H1 (cell line): ENCODE results near the gene OS9. TPM values are rescaled to one million over a fixed set of nuclear protein-coding genes. Genes with fewer than 3 reads are reported as not detected.
A peak's percentile ranks its signal among the peaks of the same experiment; 100 is the strongest.

Source experiments
- CTCF ChIA-PET: fragments of 300-600 bp; sonication (Branson Sonifier 250); formaldehyde crosslinking; loops from one replicate; lab custom pipeline; 2021; ENCODE audit not compliant: partially characterized antibody; lab: Charles Lee
- POLR2A ChIA-PET: fragments of 300-600 bp; sonication (Branson Sonifier 250); formaldehyde crosslinking; loops from one replicate; lab custom pipeline; 2021; ENCODE audit warnings: inconsistent platforms; ENCODE audit not compliant: partially characterized antibody; lab: Charles Lee
- DNase-seq, 2 experiments: peaks; one replicate each; pipeline versions ENCODE4 v3.0.0 to v3.0.0-alpha.2; 2010 to 2022; ENCODE audit warnings: low spot score in 2 of 2, low read depth in 1 of 2, mixed read lengths in 1 of 2
- FAIRE-seq: peaks from 2 replicates; lab custom pipeline; 2011; peaks lifted over from hg19 to GRCh38; lab: Jason Lieb, UNC
- H2AFZ ChIP-seq: 2 replicates; pipeline ENCODE4 v1.8.1; 2012; ENCODE audit warnings: low read length, inconsistent platforms
- H2AK5ac ChIP-seq: 2 replicates; pipeline ENCODE4 v1.6.1; 2013; ENCODE audit warnings: low read depth, low read length
- H2BK120ac ChIP-seq: replicated peaks from 2 replicates; pipeline ENCODE3; 2013; ENCODE audit warnings: low read depth, low read length, inconsistent platforms
- H2BK12ac ChIP-seq: 2 replicates; pipeline ENCODE4 v1.6.1; 2013; ENCODE audit warnings: low read depth, low read length
- H2BK15ac ChIP-seq: 2 replicates; pipeline ENCODE4 v1.6.1; 2013; ENCODE audit warnings: low read length
- H2BK20ac ChIP-seq: 2 replicates; pipeline ENCODE4 v1.6.1; 2013; ENCODE audit warnings: low read length
- H2BK5ac ChIP-seq: 2 replicates; pipeline ENCODE4 v1.6.1; 2013; ENCODE audit warnings: low read depth, low read length
- H3K14ac ChIP-seq: 2 replicates; pipeline ENCODE4 v1.6.1; 2013; ENCODE audit warnings: inconsistent platforms; ENCODE audit not compliant: insufficient read length
- H3K18ac ChIP-seq: 2 replicates; pipeline ENCODE4 v1.6.1; 2013; ENCODE audit warnings: low read length; ENCODE audit errors: extremely low read depth
- H3K23ac ChIP-seq: 2 replicates; pipeline ENCODE4 v1.6.1; 2013; ENCODE audit warnings: inconsistent platforms; ENCODE audit not compliant: insufficient read length
- H3K23me2 ChIP-seq: 2 replicates; pipeline ENCODE4 v1.6.1; 2013; ENCODE audit warnings: low read depth, low read length
- H3K27ac ChIP-seq: 2 replicates; pipeline ENCODE4 v1.6.1; 2011; ENCODE audit warnings: low read depth, low read length, inconsistent platforms
- H3K27me3 ChIP-seq, 4 experiments: replicated peaks in 1 of 4; 1 replicate in 1 of 4; 2 replicates in 3 of 4; pipeline versions ENCODE4 v1.6.1 to v1.8.1; 2011 to 2013; ENCODE audit warnings: low read length in 3 of 4, mild to moderate bottlenecking in 3 of 4, inconsistent platforms in 2 of 4, mixed read lengths in 2 of 4, moderate library complexity in 1 of 4; ENCODE audit not compliant: control insufficient read depth in 3 of 4, insufficient read depth in 3 of 4; ENCODE audit errors: extremely low read depth in 1 of 4
- H3K36me3 ChIP-seq, 4 experiments: 2 replicates each; pipeline versions ENCODE4 v1.6.1 to v1.8.1; 2011 to 2013; ENCODE audit warnings: mild to moderate bottlenecking in 4 of 4, low read length in 3 of 4, moderate library complexity in 2 of 4, control low read depth in 1 of 4, inconsistent platforms in 1 of 4; ENCODE audit not compliant: insufficient read depth in 4 of 4, control insufficient read depth in 2 of 4
- H3K4ac ChIP-seq: replicated peaks from 2 replicates; pipeline ENCODE3; 2013; ENCODE audit warnings: low read length, low read depth, mixed read lengths, inconsistent platforms; ENCODE audit not compliant: insufficient read length
- H3K4me1 ChIP-seq, 4 experiments: replicated peaks in 1 of 4; 1 replicate in 1 of 4; 2 replicates in 3 of 4; pipeline versions ENCODE4 v1.6.1 to v1.8.1; 2011 to 2013; ENCODE audit warnings: low read length in 3 of 4, inconsistent platforms in 2 of 4, mixed read lengths in 1 of 4; ENCODE audit not compliant: insufficient read depth in 4 of 4, control insufficient read depth in 3 of 4
- H3K4me2 ChIP-seq, 2 experiments: 2 replicates each; pipeline versions ENCODE4 v1.6.1 to v1.8.1; 2011 to 2013; ENCODE audit warnings: low read depth in 2 of 2, low read length in 2 of 2, control low read depth in 1 of 2, inconsistent platforms in 1 of 2, mild to moderate bottlenecking in 1 of 2; ENCODE audit not compliant: insufficient read depth in 1 of 2
- H3K4me3 ChIP-seq, 4 experiments: fragments of 200-600, 300-600 bp in 1 of 4; sonication (generic), shearing (Covaris generic), sonication (Bioruptor Twin) in 1 of 4; 2 replicates each; pipeline versions ENCODE4 v1.5.1 to v1.8.1; 2011 to 2016; ENCODE audit warnings: low read length in 4 of 4, low read depth in 3 of 4, control low read depth in 2 of 4, inconsistent platforms in 2 of 4, mild to moderate bottlenecking in 2 of 4, mixed read lengths in 1 of 4, moderate library complexity in 1 of 4; ENCODE audit not compliant: insufficient read depth in 2 of 4; ENCODE audit errors: extremely low read depth in 1 of 4
- H3K56ac ChIP-seq: replicated peaks from 2 replicates; pipeline ENCODE3; 2013; ENCODE audit warnings: low read depth, mild to moderate bottlenecking, mixed read lengths, low read length, inconsistent platforms; ENCODE audit not compliant: insufficient read length
- H3K79me1 ChIP-seq: 2 replicates; pipeline ENCODE4 v1.6.1; 2013; ENCODE audit warnings: low read depth, low read length, control low read depth
- H3K79me2 ChIP-seq, 2 experiments: 2 replicates each; pipeline versions ENCODE4 v1.6.1 to v1.8.1; 2012 to 2013; ENCODE audit warnings: low read length in 2 of 2, mild to moderate bottlenecking in 2 of 2, inconsistent platforms in 1 of 2; ENCODE audit not compliant: insufficient read depth in 2 of 2, control insufficient read depth in 1 of 2
- H3K9ac ChIP-seq, 4 experiments: replicated peaks in 1 of 4; 1 replicate in 1 of 4; 2 replicates in 3 of 4; pipeline versions ENCODE4 v1.6.1 to v1.8.1; 2011 to 2013; ENCODE audit warnings: low read depth in 3 of 4, low read length in 3 of 4, control low read depth in 2 of 4, mild to moderate bottlenecking in 2 of 4, moderate library complexity in 2 of 4, inconsistent platforms in 1 of 4; ENCODE audit errors: extremely low read depth in 1 of 4
- H3K9me3 ChIP-seq, 2 experiments: 2 replicates each; pipeline versions ENCODE4 v1.6.1 to v1.8.1; 2012 to 2013; ENCODE audit warnings: mild to moderate bottlenecking in 2 of 2, moderate library complexity in 2 of 2, control low read depth in 1 of 2, inconsistent platforms in 1 of 2, low read depth in 1 of 2, low read length in 1 of 2, mixed read lengths in 1 of 2; ENCODE audit not compliant: insufficient read depth in 2 of 2
- H4K20me1 ChIP-seq, 2 experiments: replicated peaks in 1 of 2; 2 replicates each; pipeline versions ENCODE3 to v1.8.1; 2011 to 2013; ENCODE audit warnings: inconsistent platforms in 2 of 2, low read length in 2 of 2, mild to moderate bottlenecking in 1 of 2; ENCODE audit not compliant: insufficient read depth in 2 of 2, control insufficient read depth in 1 of 2
- H4K5ac ChIP-seq: 2 replicates; pipeline ENCODE4 v1.6.1; 2013; ENCODE audit warnings: low read length, low read depth, mixed read lengths, inconsistent platforms; ENCODE audit not compliant: insufficient read length
- H4K8ac ChIP-seq: 2 replicates; pipeline ENCODE4 v1.8.0; 2013; ENCODE audit warnings: mild to moderate bottlenecking, moderate library complexity, low read length, inconsistent platforms; ENCODE audit not compliant: insufficient read depth; ENCODE audit errors: extremely low read depth
- H4K91ac ChIP-seq: replicated peaks from 2 replicates; pipeline ENCODE3; 2013; ENCODE audit warnings: low read length, mixed read lengths, inconsistent platforms; ENCODE audit not compliant: insufficient read length
- CBX8 ChIP-seq: fragments of 300-800, 300-1000 bp; sonication (generic); IDR thresholded peaks from 2 replicates; pipeline ENCODE4 v1.7.1; 2016; ENCODE audit warnings: low read depth, low read length, borderline replicate concordance
- GABPA ChIP-seq: IDR thresholded peaks from 2 replicates; pipeline ENCODE4 v1.6.1; 2011; ENCODE audit warnings: mild to moderate bottlenecking, low read length, moderate library complexity, borderline replicate concordance; ENCODE audit not compliant: insufficient read depth
- PHF8 ChIP-seq: fragments of 200-600 bp; sonication (generic); conservative IDR thresholded peaks from 2 replicates; pipeline ENCODE4 v1.7.1; 2012; ENCODE audit warnings: low read depth, mild to moderate bottlenecking, inconsistent platforms, low read length, moderate library complexity
- POLR2A ChIP-seq, 2 experiments: IDR thresholded peaks; 1 replicate in 1 of 2; 2 replicates in 1 of 2; pipeline ENCODE4 v1.6.1; 2011; ENCODE audit warnings: low read depth in 2 of 2, low read length in 2 of 2, mild to moderate bottlenecking in 2 of 2; ENCODE audit errors: control extremely low read depth in 1 of 2
- POLR2AphosphoS5 ChIP-seq: IDR thresholded peaks from 2 replicates; pipeline ENCODE4 v1.6.1; 2011; ENCODE audit warnings: low read depth, low read length
- SRF ChIP-seq: IDR thresholded peaks from 2 replicates; pipeline ENCODE4 v1.6.1; 2011; ENCODE audit warnings: mild to moderate bottlenecking, low read depth, low read length, moderate library complexity
- TBP ChIP-seq: IDR thresholded peaks from 2 replicates; pipeline ENCODE4 v1.6.1; 2011; ENCODE audit warnings: low read depth, low read length, improper control_type of control experiment
- WGBS, 2 experiments: shearing (Covaris generic) in 1 of 2; methylation state at CpG; one replicate each; pipeline versions ENCODE4 v1.1.6 to v1.1.7; 2013 to 2015; ENCODE audit warnings: low lambda C conversion rate in 2 of 2, mixed read lengths in 2 of 2, inconsistent platforms in 1 of 2, low coverage in 1 of 2, missing lambda C conversion rate in 1 of 2; ENCODE audit not compliant: insufficient replicate concordance in 2 of 2, insufficient coverage in 1 of 2, insufficient read length in 1 of 2; ENCODE audit errors: extremely low coverage in 1 of 2, missing lambda C conversion rate in 1 of 2; 5-methylcytosine and 5-hydroxymethylcytosine counted together
- polyA plus RNA-seq, 7 experiments: library from polyadenylated mRNA; depleted of rRNA in 3 of 7; stranded (reverse) in 5 of 7; unstranded in 2 of 7; fragments of >200 nt in 5 of 7; fragments of 200-250 nt in 2 of 7; gene quantifications; 1 replicate in 5 of 7; 2 replicates in 1 of 7; 4 replicates in 1 of 7; pipeline versions ENCODE4 v1.2.1 to v1.2.3, GENCODE V29; 2011 to 2013; ENCODE audit warnings: missing spikeins in 2 of 7, mixed read lengths in 2 of 7
- total RNA-seq: library from RNA; stranded (reverse); fragmentation: NEBNext Ultra II Directional; extraction: Animal tissue kit (Norgen Biotek cat#: 25700); gene quantifications from 2 replicates; pipeline ENCODE4 v1.2.1, GENCODE V29; 2021
- TF ChIP-seq, protein P1 (sequence below): IDR thresholded peaks from 2 replicates; pipeline ENCODE4 v1.6.1; 2012; ENCODE audit warnings: inconsistent platforms
- TF ChIP-seq, protein P2 (sequence below): IDR thresholded peaks from 2 replicates; pipeline ENCODE4 v1.6.1; 2012; ENCODE audit warnings: inconsistent platforms

Gene OS9
- total and polyA plus RNA-seq, 2 of the 8 experiments (the other 6 are each of a cell fraction or from before 2014, with no cell fraction given), result 71.0 to 108 TPM

DNA sequence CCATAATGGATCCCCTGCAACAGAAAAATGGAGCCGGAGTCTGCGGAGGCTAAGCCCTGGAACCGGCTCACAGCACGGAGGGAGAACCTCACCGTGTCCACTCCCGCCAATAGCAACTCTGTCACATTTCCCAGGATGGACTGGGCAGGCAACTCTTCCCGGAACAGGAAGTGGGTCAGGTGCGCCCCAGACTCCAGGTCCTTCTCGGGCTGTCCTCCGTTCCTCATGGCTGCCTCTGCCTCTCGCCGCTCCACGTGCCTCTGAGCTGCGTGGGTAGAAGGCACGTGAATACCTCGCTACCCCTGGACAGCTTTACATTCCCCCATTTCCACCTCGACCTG, 70.7 kb downstream of the OS9 start:
- Histone ChIP-seq H3K79me1 (no peaks in the 10 kb centered on the region), H2AK5ac (0 out of 2 replicates have a peak overlapping the region, but pooled peaks have one; percentile 8), H3K36me3 (peaks cover 11 to 12% (median 12%) of the 10 kb centered on the region in 4 experiments; a peak in 7 of 8 replicates), H2AFZ (peak overlapping the region; percentile 91), H3K56ac (no peak overlapping the region), H4K5ac (no peak overlapping the region), H3K4ac (peak overlapping the region; percentile 61), H2BK12ac (peak overlapping the region; percentile 89; the same call in 1 of the 2 replicates), H3K4me2 (peak overlapping the region; percentile 87 to 96), H3K27me3 (peaks cover 22 to 39% (median 37%) of the 10 kb centered on the region in 4 experiments), H3K4me1 (peaks cover 13 to 22% (median 19%) of the 10 kb centered on the region in 4 experiments), H3K9me3 (no peaks in the 10 kb centered on the region), H3K9ac (peak overlapping the region in 3 of 4 experiments; percentile 26 to 33 (median 30); a peak in 2 of 7 replicates), H2BK20ac (no peak overlapping the region), H2BK15ac (peak overlapping the region; percentile 98; the same call in 1 of the 2 replicates), H3K27ac (no peak overlapping the region), H4K91ac (peak overlapping the region; percentile 87), H3K23me2 (peaks cover 23% of the 10 kb centered on the region), H2BK120ac (no peak overlapping the region), H3K79me2 (no peaks in the 10 kb centered on the region), H3K14ac (no peak overlapping the region), H2BK5ac (no peak overlapping the region), H3K4me3 (peak overlapping the region; percentile 39 to 66 (median 64)), H4K8ac (0 out of 2 replicates have a peak overlapping the region, but pooled peaks have one; percentile 36), H3K18ac (peak overlapping the region; percentile 85; the same call in 1 of the 2 replicates), H4K20me1 (peaks cover 0 to 9% of the 10 kb centered on the region in 2 experiments), H3K23ac (no peak overlapping the region)
- DNase-seq (peak in 1 of 2 experiments; percentile 51), FAIRE-seq (no peak)
- ChIA-PET POLR2A (interaction anchor here (0.7 to 5.3 kb wide), 14 partner anchors 8 to 80 kb away, joined by 3 to 35 read pairs (median 4); partner anchors contain the start of genes CDK4, MARCHF9, TSFM and TSPAN31), CTCF (interaction anchor here (0.9 to 1.6 kb wide), 6 partner anchors 8 to 181 kb away, joined by 3 to 15 read pairs (median 4); no protein-coding TSS in a partner anchor)
- WGBS, 2 experiments, result 17% methylated on average over 17 of the region's 17 CpGs; no CpG with 5 or more reads in 1 of the 2 experiments
- TF ChIP-seq CBX8 (no peak), TBP (no peak), PHF8 (peak; percentile 45; the same call in 1 of the 2 replicates), POLR2A (IDR thresholded peaks at IDR 0.05; ENCODE audit: control extremely low read depth in 1 of 2, low read depth in 2 of 2, low read length in 2 of 2) (peak in 1 of 2 experiments; percentile 25; a peak in 2 of 3 replicates), POLR2AphosphoS5 (peak; percentile 38; the same call in 1 of the 2 replicates), GABPA (peak; percentile 70; the same call in 1 of the 2 replicates), SRF (no peak)
- TF ChIP-seq, protein P1, sequence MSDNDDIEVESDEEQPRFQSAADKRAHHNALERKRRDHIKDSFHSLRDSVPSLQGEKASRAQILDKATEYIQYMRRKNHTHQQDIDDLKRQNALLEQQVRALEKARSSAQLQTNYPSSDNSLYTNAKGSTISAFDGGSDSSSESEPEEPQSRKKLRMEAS, result peak; percentile 85; the same call in 1 of the 2 replicates
- TF ChIP-seq, protein P2, sequence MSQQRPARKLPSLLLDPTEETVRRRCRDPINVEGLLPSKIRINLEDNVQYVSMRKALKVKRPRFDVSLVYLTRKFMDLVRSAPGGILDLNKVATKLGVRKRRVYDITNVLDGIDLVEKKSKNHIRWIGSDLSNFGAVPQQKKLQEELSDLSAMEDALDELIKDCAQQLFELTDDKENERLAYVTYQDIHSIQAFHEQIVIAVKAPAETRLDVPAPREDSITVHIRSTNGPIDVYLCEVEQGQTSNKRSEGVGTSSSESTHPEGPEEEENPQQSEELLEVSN, result peak; percentile 81
